Mammary epithelial cell (primary cell): ENCODE results near the gene AMDHD1.

Source experiments
- EZH2 ChIP-seq: IDR thresholded peaks from 2 replicates; pipeline ENCODE4 v1.6.1; 2012; ENCODE audit warnings: low read length, inconsistent platforms, borderline replicate concordance
- TF ChIP-seq, protein P1 (sequence below), 2 donors: IDR thresholded peaks in 1 of 2; conservative IDR thresholded peaks in 1 of 2; 2 replicates each; pipeline ENCODE4 v1.5.1; 2011 to 2012; ENCODE audit warnings: inconsistent platforms in 2 of 2, low read length in 2 of 2, mild to moderate bottlenecking in 2 of 2, control low read depth in 1 of 2, low read depth in 1 of 2; ENCODE audit not compliant: insufficient read depth in 1 of 2; ENCODE audit errors: extremely low read depth in 1 of 2

- TF ChIP-seq, protein P1, sequence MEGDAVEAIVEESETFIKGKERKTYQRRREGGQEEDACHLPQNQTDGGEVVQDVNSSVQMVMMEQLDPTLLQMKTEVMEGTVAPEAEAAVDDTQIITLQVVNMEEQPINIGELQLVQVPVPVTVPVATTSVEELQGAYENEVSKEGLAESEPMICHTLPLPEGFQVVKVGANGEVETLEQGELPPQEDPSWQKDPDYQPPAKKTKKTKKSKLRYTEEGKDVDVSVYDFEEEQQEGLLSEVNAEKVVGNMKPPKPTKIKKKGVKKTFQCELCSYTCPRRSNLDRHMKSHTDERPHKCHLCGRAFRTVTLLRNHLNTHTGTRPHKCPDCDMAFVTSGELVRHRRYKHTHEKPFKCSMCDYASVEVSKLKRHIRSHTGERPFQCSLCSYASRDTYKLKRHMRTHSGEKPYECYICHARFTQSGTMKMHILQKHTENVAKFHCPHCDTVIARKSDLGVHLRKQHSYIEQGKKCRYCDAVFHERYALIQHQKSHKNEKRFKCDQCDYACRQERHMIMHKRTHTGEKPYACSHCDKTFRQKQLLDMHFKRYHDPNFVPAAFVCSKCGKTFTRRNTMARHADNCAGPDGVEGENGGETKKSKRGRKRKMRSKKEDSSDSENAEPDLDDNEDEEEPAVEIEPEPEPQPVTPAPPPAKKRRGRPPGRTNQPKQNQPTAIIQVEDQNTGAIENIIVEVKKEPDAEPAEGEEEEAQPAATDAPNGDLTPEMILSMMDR (conservative IDR thresholded peaks at IDR 0.05 in 1 of 2, IDR thresholded peaks at IDR 0.05 in 1 of 2; ENCODE audit: extremely low read depth in 1 of 2, insufficient read depth in 1 of 2, low read depth in 1 of 2, low read length in 2 of 2), result no peak
- TF ChIP-seq EZH2, result no peak
Measured at GRCh38 chr12:95970905-95971304, 27.8 kb downstream of the AMDHD1 start.
